Medulla oblongata (tissue), 1 donor: ENCODE results near the gene LXN.

Experiments used
- DNase-seq: peaks from one replicate; pipeline ENCODE4 v3.0.0-alpha.2; 2015; ENCODE audit errors: extremely low spot score

The LXN gene

DNA sequence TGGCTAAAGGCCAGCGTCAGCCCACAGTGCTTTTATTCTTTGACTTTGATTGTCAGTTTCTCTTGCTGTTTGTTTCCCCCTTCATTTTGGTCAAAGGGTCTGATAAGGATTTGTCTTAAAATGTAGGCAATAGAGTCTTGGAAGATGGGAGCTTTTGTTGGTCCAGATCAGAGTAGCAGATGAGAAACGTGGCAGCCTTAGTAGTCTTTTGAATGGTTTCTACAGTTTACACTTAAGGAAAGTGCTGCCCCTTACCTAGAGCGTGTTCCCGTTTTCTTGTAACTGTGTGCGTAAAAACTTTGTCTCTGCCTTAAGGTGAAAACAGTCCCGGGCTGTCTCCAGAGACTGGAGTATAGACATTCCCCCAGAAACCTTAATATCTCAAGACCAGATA, 630 bp downstream of the LXN start:
- DNase-seq, result no peak

DNA sequence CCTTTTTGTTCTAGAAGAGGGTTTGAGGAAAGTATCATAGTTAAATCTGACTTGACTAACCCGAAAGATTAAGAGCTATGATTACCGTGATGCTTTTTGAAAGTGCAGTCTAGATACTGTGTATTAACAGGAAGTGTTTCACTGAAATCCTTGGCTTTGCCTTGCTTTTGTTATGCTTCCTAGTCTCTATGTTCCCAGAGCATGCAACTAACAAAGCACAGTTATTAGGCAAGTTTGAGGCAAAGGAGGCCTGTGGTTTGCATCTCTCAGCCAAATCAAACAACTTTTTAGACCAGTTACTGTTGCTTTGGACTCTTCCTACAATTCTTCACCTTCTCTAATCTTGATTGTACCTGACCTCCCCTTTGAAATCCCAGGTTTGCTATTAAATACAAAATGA, 3.9 kb downstream of the LXN start:
- no peak for DNase-seq

DNA sequence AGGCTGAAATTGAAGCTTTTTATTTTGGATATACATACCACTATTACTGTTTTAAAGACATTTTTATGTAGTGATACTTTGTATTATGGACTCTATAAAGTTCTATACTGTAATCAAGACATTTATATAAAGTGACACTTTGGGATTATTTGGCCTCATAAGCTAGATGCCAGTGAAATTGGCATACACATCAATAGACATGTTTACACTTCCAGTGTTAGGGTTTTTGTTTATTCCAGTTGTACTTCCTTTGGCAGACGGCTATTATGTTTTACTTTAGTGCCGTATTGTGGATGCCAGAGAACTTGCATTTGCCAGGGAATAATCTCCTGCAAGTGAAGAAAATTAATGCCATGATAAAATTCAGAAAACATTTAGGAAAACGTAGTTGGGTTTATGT, 6.0 kb downstream of the LXN start:
- DNase-seq, result no peak

DNA sequence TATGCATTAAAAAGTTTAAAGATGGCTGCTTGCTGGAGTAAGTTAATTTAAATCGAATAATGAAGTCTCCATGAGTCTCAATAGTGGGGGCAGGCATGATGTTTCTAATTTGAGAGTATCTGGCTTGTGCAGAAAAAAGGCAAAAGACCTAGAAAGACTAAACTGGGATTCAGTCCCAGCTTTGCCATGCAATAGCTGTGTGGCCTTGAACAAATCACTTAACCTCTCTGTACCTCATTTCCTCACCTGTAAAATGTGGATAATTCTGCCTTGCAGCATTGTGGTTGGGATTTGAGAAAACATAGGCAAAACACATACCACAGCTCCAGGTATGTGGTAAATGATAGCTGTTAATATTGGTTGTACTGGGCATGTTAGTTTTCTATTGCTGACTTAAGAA, 8.6 kb downstream of the LXN start:
- DNase-seq, result no peak

DNA sequence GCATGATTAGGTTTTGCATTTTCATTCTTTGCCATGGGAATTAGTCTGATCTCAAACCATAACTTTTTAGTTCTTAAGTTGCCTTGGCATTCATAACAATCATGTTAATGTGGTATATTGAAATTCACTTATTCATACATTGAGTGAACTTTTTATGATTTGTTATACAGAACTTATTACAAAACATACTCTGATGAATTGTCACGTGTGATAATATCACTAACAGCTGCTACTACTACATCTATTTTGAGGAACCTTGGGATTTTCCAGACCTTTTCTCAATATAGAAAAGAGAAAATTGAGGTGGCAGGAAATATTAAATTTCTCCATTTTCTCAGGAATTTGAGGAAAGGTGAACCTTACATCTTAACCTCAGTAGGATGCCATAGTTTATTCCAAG, 9.2 kb downstream of the LXN start:
- no peak for DNase-seq

DNA sequence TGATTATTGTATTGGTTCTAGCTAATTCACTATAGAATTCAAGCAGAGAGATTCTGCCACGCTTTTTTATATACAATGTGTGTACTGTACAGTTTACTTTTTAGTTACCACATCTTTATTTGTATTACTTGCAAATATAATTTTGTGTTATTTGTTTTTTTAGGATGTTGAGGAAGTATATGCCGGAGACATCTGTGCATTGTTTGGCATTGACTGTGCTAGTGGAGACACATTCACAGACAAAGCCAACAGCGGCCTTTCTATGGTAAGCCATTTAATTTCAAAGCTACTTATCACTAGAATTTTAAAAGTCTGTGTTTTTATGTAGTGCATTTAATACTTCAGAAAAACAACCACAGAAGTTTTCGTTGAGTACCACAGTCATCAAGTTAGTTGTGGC, 11.7 kb downstream of the LXN start:
- DNase-seq, result no peak

DNA sequence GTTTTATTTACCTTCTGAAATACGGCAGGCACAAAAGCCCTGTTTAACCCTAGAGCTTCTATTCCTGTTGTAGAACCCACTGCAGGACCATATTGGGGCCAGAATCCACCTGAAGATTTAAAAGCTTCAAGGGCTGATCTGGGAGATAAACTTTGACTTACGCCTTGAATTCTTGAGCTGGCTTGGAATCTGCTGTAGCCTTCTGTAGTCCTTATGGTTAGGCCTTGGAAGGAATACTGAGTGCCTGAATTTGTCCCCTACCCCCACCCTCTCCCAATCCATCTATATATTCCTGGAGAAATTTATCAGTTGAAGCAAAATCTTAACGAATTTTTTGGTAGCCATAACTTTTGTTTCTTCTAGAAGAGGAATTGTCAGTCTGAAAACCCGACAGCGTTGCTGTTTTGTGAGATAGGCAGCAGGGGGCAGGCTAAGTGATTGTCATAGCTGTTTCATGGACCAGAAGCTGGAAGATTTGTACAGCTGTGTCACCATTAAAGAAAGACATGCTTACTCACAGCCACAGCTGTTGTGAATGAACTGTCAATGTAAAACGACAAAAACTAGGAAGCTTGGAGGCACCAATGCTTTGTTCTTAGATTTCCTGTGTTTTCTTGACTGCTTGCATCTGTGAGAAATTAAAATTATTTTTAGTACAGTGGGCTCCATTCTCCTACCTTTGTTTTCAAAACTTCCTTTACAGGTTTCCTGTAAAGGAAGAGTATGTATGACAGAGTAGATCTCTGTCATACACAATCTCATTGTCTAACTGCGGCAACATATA, 12.8 kb downstream of the LXN start:
- DNase-seq, result peak; percentile 73

DNA sequence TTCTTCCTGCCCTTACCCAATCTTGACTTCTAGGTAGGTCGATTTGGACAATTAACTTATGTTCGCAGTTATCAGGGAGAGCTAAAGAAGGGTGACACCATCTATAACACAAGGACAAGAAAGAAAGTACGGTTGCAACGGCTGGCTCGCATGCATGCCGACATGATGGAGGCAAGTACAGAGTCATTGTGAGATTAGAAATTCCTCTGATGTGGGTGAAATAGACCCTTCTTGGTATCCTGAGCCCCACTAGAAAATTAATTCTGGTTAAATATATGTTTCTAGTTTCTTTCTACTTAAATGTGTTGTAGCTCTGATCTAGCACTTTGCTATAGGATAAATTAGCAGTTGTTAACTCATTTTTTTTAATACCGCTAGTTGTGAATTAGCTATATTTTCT, 13.6 kb downstream of the LXN start:
- no peak for DNase-seq

DNA sequence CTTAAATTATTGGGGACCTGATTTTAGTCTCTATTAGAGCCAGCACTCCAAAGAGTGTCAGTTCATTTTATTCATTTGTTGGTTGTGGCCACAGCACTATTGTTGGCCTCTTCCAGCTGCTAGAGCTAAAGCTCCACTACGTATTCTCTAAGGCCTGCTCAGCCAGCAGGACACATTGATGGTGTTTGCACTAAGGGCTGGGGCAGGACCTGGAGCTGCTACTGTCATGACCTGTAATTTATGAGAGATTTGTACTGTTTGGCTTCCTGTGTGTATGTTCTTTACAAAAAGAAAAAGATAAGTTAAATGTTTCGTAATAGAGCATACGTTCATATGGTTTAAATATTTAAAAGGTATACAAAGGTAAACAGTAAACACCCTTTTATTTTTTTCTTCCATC, 20.0 kb downstream of the LXN start:
- DNase-seq, result no peak

DNA sequence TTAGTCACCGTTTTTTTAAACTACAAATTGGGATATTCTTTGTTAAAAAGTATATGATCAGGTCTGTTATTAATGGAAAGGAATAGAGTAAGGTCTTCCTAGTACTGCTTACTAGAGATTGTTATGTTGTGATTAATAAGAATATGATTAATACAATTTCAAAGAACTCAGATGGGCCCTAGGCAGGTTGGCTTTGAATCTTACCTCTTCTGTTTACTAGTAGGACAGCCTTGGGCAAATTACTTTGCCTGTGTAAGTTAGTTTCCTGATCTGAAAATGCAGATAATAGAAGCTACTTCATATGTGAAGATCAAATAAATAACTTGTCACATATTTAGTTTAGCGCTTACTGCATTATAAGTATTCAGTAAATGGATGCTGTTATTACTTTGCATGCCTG, 21.3 kb downstream of the LXN start:
- DNase-seq, result no peak

DNA sequence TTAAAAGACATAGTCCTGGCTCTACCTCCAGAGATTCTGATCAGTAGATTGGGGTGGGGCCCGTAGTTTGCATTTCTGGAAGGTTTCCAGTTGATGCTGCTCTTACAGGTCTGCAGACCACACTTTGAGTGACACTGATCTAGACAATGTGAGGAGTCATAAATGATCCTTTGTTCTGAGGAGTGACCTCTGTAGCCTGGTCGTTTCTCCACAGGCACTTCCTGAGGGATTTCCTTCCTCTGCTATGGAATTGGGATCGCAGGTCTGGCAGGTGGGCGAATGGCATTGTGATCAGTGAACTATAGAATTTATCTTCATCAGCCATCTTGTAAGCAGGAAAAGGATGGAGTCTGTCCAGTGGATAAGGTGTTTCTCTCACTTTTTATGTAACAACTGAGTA, 22.7 kb downstream of the LXN start:
- no peak for DNase-seq

DNA sequence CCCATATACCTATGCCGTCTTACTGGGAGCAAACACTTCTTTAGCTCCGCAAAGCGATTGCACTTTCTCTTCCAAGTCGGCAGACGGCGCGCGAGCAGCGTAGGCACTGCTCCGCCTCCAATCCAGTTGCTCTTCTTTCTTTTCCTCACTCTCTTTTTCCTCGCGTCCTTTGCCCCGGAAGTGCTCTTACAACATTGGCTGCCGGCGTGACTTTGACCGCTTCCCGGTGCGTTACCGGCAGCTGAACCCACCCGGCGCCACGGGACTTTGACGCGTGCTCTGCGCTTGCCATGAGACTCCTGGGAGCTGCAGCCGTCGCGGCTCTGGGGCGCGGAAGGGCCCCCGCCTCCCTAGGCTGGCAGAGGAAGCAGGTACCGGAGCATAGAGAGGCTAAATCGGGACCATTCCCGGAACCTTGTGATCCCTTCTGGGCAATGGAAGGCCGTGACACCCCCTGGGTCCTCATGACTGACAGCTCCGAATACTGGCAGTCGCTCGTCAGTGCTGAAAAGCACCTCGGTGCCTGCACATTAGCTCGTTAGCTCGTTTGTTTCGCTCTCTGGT, 28.0 kb downstream of the LXN start, which contains the start of gene GFM1:
GFM1 (plus strand) TSS at position 183 of the 564 bp plus-strand sequence; CDS start at position 291, 108 bp downstream.
- DNase-seq, result peak; percentile 99

DNA sequence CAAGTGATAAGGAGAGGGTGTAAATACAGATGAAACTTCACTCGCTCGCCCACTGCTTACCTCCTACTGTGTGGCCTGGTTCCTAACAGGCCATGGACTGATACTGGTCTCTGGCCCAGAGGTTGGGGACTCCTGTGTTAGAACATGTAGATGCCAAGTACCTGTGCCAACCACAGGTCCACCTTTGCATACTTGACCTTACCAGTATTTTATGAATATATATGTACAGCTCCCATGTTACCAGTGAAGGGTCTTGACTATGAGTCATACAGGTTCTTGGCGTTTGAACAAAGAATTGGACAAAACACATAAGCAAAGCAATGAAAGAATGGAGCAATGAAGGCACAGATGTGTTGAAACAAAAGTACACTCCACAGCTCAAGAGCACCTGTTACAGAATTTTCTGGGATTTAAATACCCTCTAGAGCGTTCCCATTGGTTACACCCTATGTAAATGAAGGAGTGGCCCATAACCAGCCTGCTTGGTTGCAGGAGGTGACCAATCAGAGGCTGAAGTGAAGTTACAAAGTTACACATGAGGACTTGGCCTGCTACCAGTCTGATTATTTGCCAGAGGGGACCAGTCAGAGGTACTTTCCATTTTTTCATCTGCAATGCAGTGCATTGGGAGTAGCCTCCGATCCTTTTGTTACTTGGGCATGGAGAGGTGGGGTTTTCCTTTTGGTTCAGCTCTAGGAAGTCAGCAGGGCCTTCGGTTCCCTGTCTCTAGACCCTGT, 29.8 kb downstream of the LXN start:
- DNase-seq, result no peak

DNA sequence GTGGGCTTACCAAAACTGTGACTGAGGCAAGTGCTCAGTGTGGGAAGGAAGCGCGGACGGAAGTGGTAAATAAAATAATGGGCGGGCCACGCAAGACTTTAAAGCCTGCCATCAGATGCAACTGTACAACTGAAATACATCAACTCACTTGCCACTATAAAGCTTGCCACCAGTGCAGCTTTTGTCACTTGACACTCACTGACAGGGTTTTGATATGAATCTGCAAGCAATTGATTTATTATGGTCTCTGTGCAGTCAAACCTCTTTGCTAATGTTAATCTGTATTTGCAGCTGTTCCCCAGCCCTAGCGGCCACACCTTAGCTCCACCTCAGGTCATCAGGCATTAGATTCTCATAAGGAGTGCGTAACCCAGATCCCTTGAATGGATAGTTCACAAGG, 30.4 kb downstream of the LXN start:
- no peak for DNase-seq

DNA sequence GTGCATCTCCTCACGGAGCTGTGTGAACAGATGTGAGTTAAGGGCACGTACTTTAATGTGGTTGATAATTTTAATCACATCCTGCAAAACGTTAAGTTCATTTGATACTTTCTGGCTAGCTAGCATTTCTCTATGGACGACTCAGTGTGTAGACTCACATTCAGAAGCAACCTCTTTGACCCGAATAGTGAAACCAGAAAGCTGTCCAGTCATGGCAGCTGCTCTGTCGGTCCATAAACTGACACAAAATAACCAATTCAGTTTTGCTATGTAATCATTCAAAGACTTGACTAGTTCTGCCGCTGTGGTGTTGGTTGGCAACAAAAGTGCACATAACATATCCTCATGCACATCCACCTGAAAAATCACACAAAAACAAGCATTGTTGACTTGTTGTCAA, 31.8 kb downstream of the LXN start:
- DNase-seq, result no peak

DNA sequence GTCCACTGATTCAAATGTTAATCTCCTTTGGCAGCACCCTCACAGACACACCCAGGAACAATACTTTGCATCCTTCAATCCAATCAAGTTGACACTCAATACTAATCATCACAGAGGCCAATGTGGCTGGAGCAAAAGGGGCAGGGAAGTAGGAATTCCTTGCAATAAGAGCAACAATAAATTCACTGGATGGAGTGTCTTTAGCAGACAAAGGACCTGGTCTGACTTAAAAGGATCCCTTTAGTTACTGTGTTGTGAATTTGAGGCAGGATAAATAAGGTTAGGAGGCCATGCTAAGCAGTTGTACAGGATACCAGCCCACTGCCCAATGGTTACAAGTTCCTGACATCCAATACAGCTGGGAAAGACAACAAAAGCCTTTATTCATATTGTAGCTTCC, 40.5 kb downstream of the LXN start:
- DNase-seq, result no peak

DNA sequence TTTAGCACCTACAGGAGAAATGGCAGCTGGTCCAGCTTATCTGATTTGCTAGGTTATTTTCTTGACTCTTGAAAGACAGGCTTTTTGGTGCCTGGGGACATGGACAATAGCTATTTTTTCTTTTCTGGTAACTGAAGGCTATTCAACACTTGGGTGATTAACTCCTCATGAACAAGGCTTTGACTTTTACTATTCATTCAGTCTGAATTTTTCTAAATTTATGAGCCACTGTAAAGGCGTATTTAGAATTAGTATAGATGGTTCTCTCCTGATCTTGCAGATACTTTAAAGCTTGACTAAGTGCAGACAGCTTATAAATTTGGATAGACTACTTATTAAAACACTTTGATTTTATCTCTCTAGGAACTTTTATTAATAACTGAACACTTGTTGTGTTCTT, 46.6 kb downstream of the LXN start:
- no peak for DNase-seq

DNA sequence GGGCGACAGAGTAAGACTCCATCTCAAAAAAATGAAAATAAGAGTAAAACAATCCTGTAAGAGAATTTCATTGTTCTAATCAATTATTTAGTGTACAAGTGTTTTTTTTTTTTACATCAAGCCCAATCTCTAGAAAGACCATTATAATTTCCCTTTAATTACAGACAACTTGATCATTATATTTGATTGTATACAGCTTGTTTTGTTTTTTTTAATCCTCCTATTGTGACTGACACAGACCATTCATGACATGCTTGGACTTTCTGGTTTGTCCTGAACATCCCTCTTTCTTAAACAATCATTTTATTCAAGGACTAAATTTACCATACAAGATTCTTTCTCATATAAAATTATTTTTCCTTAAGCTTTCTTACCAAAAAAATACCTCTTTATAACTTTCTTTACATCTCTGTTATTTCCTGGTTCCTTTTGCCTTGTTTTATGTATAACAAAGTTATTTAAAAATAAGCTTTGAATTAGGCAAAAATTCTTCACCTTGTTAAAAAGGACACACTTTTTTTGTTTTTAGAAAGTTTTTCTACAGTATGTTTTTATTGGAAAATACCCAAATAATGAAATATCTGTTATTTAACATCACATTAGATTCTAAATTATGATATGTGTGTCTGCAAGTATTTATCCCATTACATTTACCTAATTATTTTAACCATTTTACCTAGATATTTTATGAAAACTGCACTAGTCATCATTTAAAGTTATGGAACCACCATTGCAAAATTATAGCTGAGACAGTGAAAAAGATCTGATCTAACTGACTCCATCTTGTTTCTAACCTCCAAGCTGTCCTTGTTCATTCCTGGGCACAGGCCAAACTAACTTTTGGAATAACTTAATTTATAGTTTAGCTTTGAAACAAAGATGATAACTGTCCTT, 54.2 kb downstream of the LXN start:
- DNase-seq, result no peak
